OCI-M2 (cell line): ENCODE data around the gene TMCO4.

Experiments used
- DNase-seq: peaks from one replicate; lab custom pipeline; 2025; ENCODE audit not compliant: unreplicated experiment; lab: John Stamatoyannopoulos, UW

The TMCO4 gene

DNA sequence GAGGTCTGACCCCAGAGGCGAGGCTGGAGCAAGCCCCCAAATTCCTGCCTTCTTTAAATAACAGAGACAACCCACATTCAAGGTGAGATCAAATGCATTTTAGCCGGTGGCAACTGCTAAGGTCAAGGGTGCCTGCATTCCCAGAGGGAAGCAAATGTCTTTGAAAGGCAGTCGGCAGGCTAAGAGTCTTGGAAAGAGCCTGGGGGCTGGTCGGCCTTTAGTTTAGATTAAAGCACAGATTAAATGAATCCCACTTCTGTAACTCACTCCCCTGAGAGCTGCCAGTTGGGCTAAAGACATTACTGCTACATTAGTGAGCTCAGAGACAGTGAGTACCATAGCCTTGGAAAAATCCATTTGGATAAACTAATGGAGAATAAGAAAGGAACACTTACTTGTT, 75.8 kb downstream of the TMCO4 start:
- DNase-seq = no peak

DNA sequence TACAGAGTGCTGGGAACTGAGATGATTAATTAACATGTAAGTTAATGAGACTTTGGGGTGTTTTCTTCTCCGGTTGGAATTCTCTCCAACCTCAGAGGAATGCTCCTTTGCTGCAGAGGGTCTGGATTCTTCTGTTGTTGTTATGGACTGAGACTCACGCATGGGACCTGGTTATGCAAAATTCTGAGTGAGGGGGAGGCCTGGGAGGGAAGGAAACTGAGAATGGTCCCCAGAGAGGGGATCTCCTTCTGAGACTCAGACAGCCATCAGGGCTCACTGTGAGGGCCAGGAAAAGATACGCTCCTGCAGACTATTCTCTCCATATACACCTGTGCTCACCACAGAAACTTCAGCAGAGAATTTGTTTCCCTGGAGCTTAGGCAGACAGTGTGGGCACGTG, 78.7 kb downstream of the TMCO4 start:
- no peak for DNase-seq

DNA sequence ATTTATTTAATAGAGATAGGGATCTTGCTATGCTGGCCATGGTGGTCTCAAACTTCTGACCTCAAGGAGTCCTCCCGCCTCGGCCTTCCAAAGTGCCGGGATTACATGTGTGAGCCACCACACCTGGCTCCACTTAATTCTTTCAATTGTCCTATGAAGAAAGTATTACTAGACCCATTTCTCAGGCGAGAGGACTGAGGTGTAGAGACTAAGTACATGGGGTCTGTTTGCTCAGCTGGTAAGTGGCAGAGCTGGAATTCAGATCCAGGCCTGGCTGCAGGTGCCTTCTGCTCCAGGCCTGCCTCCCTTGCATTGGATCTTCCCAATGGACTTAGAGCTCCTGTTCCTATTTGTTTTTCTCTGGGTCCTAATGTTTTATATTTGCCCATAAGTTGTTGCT, 79.5 kb downstream of the TMCO4 start:
- DNase-seq = no peak

DNA sequence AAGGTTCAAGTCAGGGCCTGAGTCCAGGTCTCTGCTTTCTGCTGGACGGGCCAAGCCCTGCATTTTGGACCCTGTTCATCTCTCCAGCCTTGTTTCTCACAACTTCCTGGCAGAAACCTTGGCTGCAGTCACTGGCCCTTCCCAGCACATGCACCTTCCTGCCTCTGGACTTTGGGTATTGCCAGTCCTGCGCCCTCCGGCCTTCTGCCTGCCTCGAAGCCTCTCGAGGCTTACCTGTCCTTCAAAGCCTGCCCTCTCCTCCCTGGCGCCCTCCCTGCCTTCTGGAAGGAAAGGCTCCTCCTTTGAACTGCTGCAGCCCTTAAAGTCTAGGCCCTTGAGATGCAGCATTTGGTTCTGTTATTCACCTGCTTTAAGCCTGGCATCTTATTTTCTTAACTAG, 82.2 kb downstream of the TMCO4 start:
- no peak for DNase-seq

DNA sequence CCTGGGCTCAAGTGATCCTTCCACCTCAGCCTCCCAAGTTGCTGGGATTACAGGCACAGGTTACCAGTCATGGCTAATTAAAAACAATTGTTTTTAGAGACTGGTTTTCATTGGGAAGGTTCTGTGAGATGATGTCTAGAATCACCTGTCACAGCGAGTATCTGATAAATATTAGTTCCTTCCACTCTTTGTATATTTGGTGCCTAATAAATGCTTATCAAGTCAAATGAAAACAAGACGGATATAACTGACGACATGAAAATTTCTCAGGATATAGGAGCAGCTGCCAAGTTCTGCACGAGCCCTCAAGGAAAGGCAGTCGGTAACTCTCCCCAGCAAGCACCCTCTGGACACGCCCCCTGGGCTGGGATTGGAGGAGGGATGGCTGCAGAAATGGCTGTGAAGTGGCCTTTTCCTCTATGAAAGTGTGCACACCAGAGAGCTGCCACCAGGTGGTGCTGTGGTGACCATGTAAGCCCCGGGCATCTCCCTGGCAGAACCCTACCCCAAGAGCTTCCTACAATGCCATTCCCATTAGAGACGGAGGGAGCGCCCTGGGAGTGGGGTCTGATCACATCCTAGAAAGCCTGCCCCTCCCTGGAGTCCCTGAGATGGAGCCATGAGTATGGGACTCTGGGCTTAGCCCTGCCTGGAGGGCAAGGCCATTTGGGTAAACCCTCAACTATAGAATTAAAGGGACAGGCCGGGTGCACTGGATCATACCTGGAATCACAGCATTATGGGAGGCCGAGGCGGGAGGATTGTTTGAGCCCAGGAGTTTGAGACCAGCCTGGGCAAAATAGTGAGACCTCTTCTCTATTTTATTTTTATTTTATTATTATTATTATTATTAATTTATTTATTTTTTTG, 84.1 kb downstream of the TMCO4 start:
- peak; percentile 29 for DNase-seq

DNA sequence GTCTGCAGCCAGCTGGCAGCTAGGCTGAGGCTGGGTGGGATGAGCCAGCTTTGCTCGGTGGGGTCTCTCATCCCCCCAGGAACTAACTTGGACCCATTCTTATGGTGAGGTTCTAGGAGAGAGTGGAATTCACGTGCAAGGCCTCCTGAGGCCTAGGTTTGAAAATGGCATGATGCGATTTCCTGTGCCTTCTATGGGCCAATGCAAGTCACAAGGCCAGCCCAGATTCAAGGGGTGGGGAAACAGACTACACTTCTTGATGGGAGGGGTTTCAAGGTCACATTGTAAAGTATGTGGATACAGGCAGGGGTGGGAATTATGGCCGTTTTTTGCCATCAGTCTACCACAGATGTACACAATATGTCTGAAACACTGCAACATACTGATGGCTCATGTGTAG, 86.8 kb downstream of the TMCO4 start:
- no peak for DNase-seq

DNA sequence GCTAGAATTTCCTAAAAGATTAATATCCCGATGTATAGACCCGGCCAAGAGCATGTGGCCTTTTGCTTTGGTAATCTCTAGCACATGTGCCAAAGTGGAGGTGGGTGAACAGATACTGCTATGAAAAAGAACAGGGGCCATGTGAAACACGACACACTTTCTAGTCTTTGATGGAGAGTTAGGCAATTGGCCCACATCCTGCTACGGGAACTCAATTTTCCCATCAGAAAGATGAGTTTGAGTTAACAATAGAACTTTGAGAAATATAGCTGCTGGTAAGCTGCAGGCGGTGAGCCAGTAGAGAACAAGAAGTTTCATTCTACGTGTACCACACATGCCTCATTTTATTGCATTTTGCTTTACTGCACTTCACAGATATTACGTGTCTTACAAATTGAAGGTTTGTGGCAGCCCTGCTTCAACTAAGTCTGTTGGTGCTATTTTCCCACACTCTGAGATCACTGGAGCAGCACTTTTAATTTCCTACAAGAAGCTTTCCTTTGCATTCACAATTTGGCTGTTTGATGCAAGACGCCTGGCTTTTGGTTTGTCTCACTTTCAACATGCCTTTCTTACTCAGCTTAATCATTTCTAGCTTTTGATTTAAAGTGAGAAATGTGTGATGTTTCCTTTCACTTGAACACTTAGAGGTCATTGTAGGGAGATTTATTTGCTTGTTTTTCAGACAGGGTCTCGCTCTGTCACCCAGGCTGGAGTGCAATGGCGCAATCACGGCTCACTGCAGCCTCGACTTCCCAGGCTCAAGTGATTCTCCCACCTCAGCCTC, 88.7 kb downstream of the TMCO4 start:
- no peak for DNase-seq

DNA sequence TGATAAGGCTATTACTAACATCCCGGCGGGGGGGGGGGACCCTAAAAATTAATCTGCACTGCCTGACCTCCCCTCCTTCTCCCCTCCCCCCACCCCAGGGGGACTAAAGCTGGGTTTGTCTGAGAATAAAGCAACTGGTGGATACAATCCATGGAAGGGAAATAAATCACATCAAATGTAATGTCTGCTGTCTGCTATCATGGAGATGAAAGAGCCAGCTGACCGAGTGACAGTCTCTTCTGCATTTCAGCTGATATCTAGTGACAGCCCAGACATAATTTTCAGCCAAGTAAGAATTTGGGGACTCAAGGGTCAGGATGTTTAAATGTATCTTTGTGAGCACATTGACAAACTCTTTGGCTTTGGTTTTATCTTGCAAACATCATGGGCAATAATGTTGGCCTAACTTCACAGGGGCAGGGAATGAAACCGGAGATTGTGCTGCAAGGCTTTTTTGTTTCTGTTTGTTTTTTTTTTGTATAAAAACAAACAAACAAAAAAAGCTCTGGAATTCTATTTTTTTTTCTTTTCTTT, 90.4 kb downstream of the TMCO4 start:
- DNase-seq = no peak

DNA sequence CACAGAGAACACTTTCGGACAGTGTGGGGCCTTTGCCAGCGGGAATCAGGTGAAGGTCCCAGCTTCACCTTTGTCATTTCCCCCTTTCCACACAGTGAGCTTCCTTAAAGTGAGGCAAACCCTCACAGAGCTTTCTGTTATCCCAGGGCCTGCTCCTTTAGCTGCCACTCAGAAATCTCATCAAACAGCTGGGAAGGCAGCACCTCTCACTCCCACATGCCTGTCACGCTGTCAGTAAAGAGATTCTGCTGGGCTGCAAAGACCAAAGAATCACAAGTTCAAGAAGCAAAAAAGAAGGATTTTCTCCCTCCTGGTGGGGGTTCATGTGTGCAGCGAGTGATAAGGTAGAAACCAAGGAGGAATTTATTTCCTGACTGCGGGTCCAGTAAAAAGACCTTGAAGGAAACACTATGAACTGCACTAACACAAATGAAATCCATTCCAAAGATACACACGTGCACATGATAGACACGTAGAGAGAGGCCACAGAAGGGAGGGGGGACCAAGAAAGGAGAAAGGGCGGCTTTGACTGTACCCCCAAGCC, 91.1 kb downstream of the TMCO4 start:
- no peak for DNase-seq

DNA sequence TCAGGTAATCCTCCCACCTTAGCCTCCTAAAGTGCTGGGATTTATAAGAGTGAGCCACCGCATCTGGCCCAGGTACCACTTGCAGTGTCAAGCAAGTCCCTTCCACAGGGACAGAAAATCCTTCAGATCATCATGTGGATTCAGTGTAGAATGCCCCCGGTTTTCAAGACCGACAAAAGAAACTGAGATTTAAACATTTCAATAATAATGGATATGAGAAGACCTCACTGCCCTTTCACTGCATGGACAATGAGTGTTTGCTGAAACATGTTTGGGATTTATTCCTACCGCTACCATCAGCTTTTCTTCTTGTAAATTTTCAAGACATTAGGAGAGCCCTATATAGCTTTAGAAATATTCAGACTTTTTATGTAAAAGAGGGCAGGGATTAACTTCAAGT, 93.6 kb downstream of the TMCO4 start:
- no peak for DNase-seq

DNA sequence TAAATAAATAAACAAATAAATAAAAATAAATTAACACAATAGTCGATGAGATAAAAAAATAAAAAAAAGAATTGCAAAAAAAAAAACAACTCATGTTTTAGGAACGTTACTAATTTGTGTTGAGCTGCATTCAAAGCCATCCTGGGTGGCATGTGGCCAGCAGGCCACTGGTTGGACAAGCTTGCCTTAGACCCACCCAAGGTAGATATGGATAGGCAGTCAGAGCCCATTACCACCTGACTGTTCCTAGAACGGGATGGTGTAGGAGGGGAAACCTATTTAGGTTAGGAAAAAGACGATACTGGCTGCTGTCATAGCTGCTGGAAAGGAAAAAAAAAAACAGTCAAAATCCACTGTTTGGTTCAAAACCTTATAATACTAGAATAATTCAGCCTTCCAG, 94.3 kb downstream of the TMCO4 start:
- DNase-seq = no peak

DNA sequence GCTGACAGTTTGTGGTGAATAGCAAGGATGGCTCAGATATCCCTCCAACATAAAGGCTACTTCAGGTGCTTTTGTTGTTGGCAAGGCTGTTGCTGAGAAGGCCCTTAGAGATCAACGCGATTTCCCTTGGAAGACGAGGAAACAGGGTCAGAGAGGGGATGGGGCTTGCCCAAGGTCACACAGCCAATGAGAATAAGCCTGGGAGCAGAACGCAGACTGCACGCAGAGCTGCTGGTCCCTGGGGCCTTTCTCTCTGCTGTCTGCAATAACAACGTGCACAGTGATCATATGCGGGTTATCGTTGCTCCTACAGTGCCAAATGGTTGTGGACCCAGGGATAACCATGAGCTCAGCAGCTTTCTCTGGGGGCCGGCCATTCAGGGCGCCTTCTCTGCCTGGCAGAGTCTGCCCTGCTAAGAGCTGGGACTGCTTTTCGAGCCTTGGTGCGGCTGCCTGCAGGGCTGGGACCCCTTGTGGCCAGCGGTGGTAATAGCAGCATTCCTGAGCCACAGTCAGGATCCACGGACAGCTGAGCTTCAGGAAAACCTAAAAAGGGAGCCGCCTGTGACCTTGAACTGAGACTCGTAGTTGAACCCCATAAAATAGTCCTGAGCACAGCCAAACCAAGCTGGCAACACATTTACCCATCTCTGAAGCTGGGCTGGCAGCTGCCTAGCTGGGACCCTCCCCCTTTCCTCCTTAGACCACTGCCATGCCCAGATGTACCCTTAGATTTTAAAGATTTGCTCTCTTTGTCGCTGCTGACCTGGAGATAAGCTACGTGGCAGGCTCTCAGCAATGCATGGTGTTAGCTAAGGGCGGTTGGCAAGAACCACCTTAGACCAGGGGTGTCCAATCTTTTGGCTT, 95.2 kb downstream of the TMCO4 start:
- DNase-seq = peak; percentile 5

DNA sequence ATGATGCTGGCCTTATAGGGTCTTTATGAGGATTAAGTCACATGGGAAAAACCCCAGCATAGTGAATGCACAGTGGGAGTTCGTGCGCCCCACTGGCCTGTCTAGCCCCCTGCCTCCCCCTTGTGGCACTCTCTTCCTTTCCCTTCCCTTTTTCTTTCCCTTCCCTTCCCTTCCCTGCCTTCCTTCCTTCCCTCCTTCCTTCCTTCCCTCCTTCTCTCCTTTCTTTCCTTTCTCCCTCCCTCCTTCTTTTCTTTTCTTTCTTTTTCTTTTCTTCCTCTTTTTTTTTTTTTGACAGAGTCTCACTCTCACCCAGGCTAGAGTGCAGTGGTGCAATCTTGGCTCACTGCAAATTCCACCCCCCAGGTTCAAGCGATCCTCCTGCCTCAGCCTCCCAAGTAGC, 96.4 kb downstream of the TMCO4 start:
- no peak for DNase-seq

DNA sequence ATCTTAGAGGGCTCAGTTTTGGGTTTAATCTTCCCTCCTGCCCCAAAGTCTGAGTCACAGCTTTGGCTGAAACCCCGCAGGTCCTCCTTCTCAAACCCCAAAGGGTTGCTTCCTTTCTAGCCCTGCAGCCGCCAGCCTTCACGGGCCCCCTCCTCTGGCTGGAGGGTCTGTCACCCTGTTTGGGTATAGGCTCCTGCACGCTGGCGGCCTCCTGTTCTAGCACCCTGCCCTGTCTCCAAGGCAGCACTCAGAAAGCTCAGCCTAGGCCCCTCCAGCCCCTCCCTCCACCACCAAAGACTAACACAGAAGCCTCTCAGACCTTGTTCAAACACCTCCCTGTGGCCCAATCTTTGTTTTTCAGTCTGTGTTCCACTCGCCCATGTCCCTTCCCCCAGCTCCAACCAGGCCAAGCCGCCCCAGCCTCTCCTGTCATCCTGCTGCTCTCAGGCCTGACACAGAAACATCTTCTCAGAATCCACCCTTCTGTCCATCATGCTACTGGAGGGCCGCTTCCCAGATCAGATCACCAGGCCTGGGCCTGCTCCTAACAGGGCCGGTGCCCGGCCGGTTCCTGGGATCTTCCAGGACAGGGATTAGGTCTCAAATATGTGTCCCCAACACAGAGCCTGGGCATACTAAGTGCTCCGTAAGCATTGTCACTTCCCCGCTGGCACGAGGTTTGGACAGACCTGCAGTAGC, 99.5 kb downstream of the TMCO4 start:
- no peak for DNase-seq

DNA sequence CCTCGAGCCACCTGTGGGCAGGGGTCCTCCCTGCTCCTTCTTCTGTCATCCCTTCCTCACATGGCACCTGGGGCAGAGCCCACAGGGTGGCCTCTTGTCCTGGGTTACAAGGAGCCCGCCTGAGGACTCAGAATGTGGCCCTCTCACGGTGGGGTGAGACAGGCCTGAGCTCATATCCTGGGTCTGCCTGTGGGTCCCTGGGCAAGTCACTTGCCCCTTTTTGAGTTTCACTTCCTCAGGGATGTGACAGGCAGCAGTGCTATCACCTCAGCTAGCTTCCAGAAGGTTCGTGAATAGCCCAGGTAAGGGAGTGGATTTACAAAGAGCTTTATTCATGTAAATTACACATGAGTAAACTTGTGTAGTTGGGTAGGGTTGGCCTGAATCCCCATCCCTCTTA, 101.5 kb downstream of the TMCO4 start:
- DNase-seq = no peak

DNA sequence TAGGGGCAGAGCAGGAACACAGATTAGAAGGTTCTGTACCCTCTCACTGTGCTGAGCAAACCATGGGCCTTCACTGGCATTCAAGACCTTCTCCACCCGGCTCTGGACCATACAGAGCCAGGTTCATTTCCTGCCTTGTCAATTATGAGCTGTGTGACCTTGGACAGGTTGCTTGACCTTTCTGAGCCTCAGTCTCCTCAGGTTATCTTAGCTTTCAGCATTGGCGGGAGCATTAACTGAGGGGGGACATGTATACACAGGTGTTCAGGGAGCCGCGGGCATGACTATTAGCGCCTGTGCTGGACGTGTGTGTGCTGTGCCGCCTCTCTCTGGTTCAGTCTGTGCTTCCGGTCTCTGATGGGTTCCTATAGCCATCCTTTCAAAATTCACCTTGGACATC, 102.9 kb downstream of the TMCO4 start:
- no peak for DNase-seq

DNA sequence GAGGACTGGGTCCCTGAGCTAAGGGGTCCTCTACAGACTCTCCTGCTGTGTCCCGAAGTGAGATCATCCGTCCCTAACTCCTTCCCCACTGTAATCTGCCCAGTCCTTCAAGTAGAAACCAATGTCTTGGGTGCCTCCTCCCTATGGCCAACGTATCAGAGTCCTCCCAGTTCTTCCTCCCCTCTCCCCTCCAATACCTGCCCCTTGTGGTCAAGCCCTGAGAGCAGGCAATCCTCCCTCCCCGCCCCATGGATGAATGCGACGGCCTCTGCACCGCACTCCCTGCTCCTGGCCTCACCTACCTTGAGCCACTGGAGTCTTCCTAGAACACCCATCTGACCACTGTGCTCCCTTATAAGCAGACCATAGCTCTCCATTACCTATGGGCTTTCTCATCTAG, 103.9 kb downstream of the TMCO4 start:
- no peak for DNase-seq

DNA sequence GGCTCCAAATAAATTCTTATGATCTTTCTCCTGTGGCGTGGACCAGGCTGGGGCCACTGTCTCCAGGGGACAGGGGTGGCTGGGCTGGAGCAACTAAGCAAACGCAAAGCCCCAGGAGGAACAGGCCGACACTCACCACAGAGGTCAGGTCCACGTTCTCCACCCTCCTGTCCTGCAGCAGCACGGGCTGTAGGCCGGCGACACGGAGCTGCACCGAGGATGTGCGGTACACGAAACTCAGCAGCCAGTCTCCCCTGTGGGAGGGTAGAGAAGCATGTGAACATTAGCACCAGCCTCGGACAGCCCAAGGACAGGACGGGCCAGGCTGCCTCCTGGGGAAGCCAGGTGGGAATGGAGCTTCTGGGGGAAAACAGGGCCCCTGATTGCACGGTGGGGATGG, 105.4 kb downstream of the TMCO4 start:
- no peak for DNase-seq

DNA sequence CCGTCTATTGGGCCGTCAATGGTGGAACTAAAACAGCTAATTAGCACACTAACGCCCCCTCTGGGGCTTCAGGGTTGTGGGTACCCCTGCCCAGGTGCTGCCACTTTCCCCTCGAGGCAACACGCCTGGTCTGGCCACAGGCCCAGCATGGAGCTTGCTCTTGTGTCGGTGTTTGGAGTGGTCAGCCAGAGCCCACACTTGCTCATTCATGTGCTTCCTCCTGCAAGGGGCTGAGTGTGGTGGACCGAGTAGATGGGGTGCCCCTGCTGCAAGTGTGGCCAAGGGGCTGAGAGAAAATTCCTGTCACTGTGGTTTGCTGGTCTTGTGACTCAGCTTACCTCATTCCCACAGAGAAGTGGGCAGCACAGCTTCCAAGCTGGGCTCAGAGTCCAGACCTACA, 109.4 kb downstream of the TMCO4 start:
- DNase-seq = no peak

DNA sequence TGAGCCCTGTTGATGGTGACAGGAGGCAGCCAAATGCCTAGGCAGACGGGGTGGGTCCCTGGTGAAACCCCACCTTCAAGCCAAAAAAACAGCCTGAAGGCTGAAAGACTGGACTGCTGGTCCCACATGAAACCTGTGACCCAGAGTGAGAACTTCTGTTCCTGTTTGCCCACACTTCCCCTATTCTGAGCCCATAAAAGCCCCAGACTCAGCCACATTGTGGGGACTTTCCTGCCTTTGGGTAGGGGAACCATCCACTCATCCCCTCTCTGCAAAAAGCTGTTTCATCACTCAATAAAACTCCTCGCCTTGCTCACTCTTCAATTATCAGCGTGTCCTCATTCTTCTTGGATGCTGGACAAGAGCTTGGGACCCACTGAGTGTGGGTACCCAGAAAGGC, 109.9 kb downstream of the TMCO4 start:
- no peak for DNase-seq
